HCT116 (cell line): ENCODE measurements around the gene HCN2. TPM values are rescaled to one million over a fixed set of nuclear protein-coding genes. Genes with fewer than 3 reads are reported as not detected.

ENCODE experiments used
- ATAC-seq: fragments of 200-7000 bp; cut with Tn5 transposase; 2 replicates; pipeline ENCODE4 v1.9.1; 2020; ENCODE audit warnings: mild to moderate bottlenecking, moderate library complexity
- BruUV-seq: library from RNA; stranded (reverse); fragments of 400-500 nt; replicated peaks from 2 replicates; lab custom pipeline; 2021; lab: Mats Ljungman, UMichigan
- CTCF ChIA-PET: fragments of 300-600 bp; sonication (Branson Sonifier 250); formaldehyde crosslinking; loops from one replicate; lab custom pipeline; 2021; ENCODE audit warnings: antibody characterized with exemption; lab: Charles Lee
- POLR2A ChIA-PET: fragments of 300-600, 350-600 bp; sonication (Branson Sonifier 250); formaldehyde crosslinking; loops from one replicate; lab custom pipeline; 2021; ENCODE audit warnings: antibody characterized with exemption; lab: Charles Lee
- RAD21 ChIA-PET, 2 experiments: fragments of 300-600 bp; sonication (Branson Sonifier 250); formaldehyde crosslinking; loops; one replicate each; lab custom pipeline; 2023; ENCODE audit warnings: low total read pairs in 2 of 2; ENCODE audit not compliant: uncharacterized antibody in 2 of 2, unreplicated experiment in 2 of 2, low non-redundant PET in 1 of 2; lab: Charles Lee
- DNase-seq: peaks from one replicate; pipeline ENCODE4 v3.0.0-alpha.2; 2010; ENCODE audit warnings: low read depth, low spot score
- H2AFZ ChIP-seq: fragments of 200-600 bp; shearing (Covaris generic), sonication (generic); 2 replicates; pipeline ENCODE4 v1.6.1; 2017; ENCODE audit warnings: low read depth, mixed run types, mixed read lengths, antibody characterized with exemption, low read length; ENCODE audit not compliant: poor library complexity, severe bottlenecking
- H3K27ac ChIP-seq: 2 replicates; pipeline ENCODE4 v1.5.1; 2012; ENCODE audit warnings: low read depth, low read length
- H3K27me3 ChIP-seq: fragments of 200-600 bp; sonication (generic); 2 replicates; pipeline ENCODE4 v1.6.1; 2016; ENCODE audit warnings: mixed run types, low read length, mixed read lengths; ENCODE audit not compliant: insufficient read depth
- H3K36me3 ChIP-seq, 2 experiments: fragments of 200-500 bp in 1 of 2; fragments of 200-600 bp in 1 of 2; sonication (Bioruptor generic) in 1 of 2; sonication (generic) in 1 of 2; 2 replicates each; pipeline versions ENCODE4 v1.5.1 to v1.6.1; 2014 to 2016; ENCODE audit warnings: low read length in 2 of 2, inconsistent platforms in 1 of 2, mixed read lengths in 1 of 2, mixed run types in 1 of 2; ENCODE audit not compliant: insufficient read depth in 2 of 2, control insufficient read depth in 1 of 2
- H3K4me1 ChIP-seq, 2 experiments: fragments of 200-600 bp in 1 of 2; sonication (generic) in 1 of 2; 2 replicates each; pipeline versions ENCODE4 v1.5.1 to v1.6.1; 2012 to 2017; ENCODE audit warnings: low read length in 2 of 2, inconsistent platforms in 1 of 2, mild to moderate bottlenecking in 1 of 2, mixed read lengths in 1 of 2, mixed run types in 1 of 2, moderate library complexity in 1 of 2; ENCODE audit not compliant: insufficient read depth in 2 of 2, control insufficient read depth in 1 of 2
- H3K4me2 ChIP-seq: fragments of 200-600 bp; sonication (generic); 2 replicates; pipeline ENCODE4 v1.6.1; 2017; ENCODE audit warnings: mixed run types, low read length, mixed read lengths
- H3K4me3 ChIP-seq, 2 experiments: fragments of 200-600 bp in 1 of 2; sonication (generic) in 1 of 2; replicated peaks in 1 of 2; 2 replicates each; pipeline ENCODE4 v1.5.1; 2011 to 2016; ENCODE audit warnings: low read length in 2 of 2, control low read depth in 1 of 2, low read depth in 1 of 2, mild to moderate bottlenecking in 1 of 2, mixed read lengths in 1 of 2, mixed run types in 1 of 2
- H3K79me2 ChIP-seq: fragments of 200-600 bp; sonication (generic); 2 replicates; pipeline ENCODE4 v1.6.1; 2017; ENCODE audit warnings: mild to moderate bottlenecking, mixed run types, low read length, moderate library complexity, mixed read lengths; ENCODE audit not compliant: insufficient read depth
- H3K9ac ChIP-seq: fragments of 200-600 bp; sonication (generic); 2 replicates; pipeline ENCODE4 v1.6.1; 2016; ENCODE audit warnings: low read length, mixed read lengths
- H3K9me2 ChIP-seq: fragments of 200-600 bp; sonication (generic), shearing (Covaris generic); 2 replicates; pipeline ENCODE4 v1.6.1; 2017; ENCODE audit warnings: mixed run types, mild to moderate bottlenecking, moderate library complexity; ENCODE audit not compliant: insufficient read depth
- H3K9me3 ChIP-seq, 2 experiments: fragments of 200-500 bp in 1 of 2; fragments of 200-600 bp in 1 of 2; sonication (Bioruptor generic) in 1 of 2; sonication (generic) in 1 of 2; 2 replicates each; pipeline ENCODE4 v1.6.1; 2014 to 2017; ENCODE audit warnings: low read length in 2 of 2, mixed read lengths in 2 of 2, inconsistent platforms in 1 of 2, low read depth in 1 of 2, mild to moderate bottlenecking in 1 of 2, mixed run types in 1 of 2, moderate library complexity in 1 of 2; ENCODE audit not compliant: control insufficient read depth in 1 of 2, insufficient read depth in 1 of 2
- H4K20me1 ChIP-seq: fragments of 200-600 bp; sonication (generic), shearing (Covaris generic); 2 replicates; pipeline ENCODE4 v1.6.1; 2017; ENCODE audit warnings: mixed run types, mild to moderate bottlenecking, moderate library complexity; ENCODE audit not compliant: insufficient read depth
- CEBPB ChIP-seq: IDR thresholded peaks from 2 replicates; pipeline ENCODE4 v1.6.1; 2012; ENCODE audit warnings: low read depth
- EGR1 ChIP-seq: IDR thresholded peaks from 2 replicates; pipeline ENCODE4 v1.6.1; 2012; ENCODE audit warnings: low read depth
- ELF1 ChIP-seq: IDR thresholded peaks from 2 replicates; pipeline ENCODE4 v1.6.1; 2012; ENCODE audit warnings: low read depth, borderline replicate concordance
- EZH2phosphoT487 ChIP-seq: fragments of 200-600 bp; IDR thresholded peaks from 2 replicates; pipeline ENCODE4 v1.6.1; 2018; ENCODE audit warnings: antibody characterized with exemption, borderline replicate concordance
- JUND ChIP-seq: IDR thresholded peaks from 2 replicates; pipeline ENCODE4 v1.6.1; 2012
- POLR2AphosphoS5 ChIP-seq: IDR thresholded peaks from 2 replicates; pipeline ENCODE4 v1.6.1; 2011; ENCODE audit warnings: mild to moderate bottlenecking, low read depth, low read length, moderate library complexity
- SP1 ChIP-seq: IDR thresholded peaks from 2 replicates; pipeline ENCODE4 v1.6.1; 2012; ENCODE audit warnings: low read depth
- TCF7L2 ChIP-seq: IDR thresholded peaks from 2 replicates; pipeline ENCODE4 v1.7.0; 2011; ENCODE audit warnings: borderline replicate concordance, inconsistent platforms; ENCODE audit not compliant: insufficient read depth, insufficient read length; ENCODE audit errors: extremely low read depth
- YY1 ChIP-seq: IDR thresholded peaks from 2 replicates; pipeline ENCODE4 v1.6.1; 2011; ENCODE audit warnings: low read length, low read depth, moderate library complexity, mild to moderate bottlenecking; ENCODE audit not compliant: insufficient replicate concordance; ENCODE audit errors: extremely low read depth
- ZFX ChIP-seq: fragments of 450-650 bp; IDR thresholded peaks from 2 replicates; pipeline ENCODE4 v1.6.1; 2017
- ZNF274 ChIP-seq: fragments of 200-500 bp; sonication (Bioruptor generic); IDR thresholded peaks from 2 replicates; pipeline ENCODE4 v1.6.1; 2014; ENCODE audit warnings: mild to moderate bottlenecking, low read depth, low read length, inconsistent platforms
- intact Hi-C: fragments of 100-400 bp; cut with micrococcal nuclease; formaldehyde crosslinking; loops from 2 replicates; pipeline ENCODE4 v1.10.0; 2022
- total RNA-seq: library from RNA; stranded (reverse); gene quantifications from one replicate; pipeline ENCODE4 v1.2.1, GENCODE V29; 2021; ENCODE audit not compliant: unreplicated experiment
- TF ChIP-seq, protein P1 (sequence below): IDR thresholded peaks from 2 replicates; pipeline ENCODE4 v1.6.1; 2011; ENCODE audit warnings: mild to moderate bottlenecking, low read length, moderate library complexity; ENCODE audit not compliant: insufficient replicate concordance; ENCODE audit errors: extremely low read depth
- TF ChIP-seq, protein P2 (sequence below): IDR thresholded peaks from 2 replicates; pipeline ENCODE4 v1.6.1; 2012; ENCODE audit warnings: low read depth

HCN2 gene
- total RNA-seq, 1 experiment from 2014 or later: 2.4 TPM

DNA sequence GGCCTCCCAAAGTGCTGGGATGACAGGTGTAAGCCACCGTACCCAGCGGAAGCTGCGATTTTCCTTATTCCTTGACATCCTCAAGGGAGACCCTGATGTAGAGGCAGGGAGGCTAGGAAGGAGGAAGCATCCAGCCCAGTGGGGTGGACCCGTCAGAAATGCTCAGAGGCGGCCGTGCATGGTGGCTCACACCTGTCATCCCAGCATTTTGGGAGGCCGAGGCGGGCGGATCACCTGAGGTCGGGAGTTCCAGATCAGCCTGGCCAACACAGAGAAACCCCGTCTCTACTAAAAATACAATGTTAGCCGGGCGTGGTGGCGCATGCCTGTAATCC is 34.2 kb upstream of the HCN2 start:
- Histone ChIP-seq H3K27me3 (no peaks in the 10 kb centered on the region), H3K27ac (peak overlapping the region; percentile 46; the same call in 1 of the 2 replicates), H3K4me2 (peak overlapping the region; percentile 67), H2AFZ (no peak overlapping the region), H3K9me3 (no peaks in the 10 kb centered on the region), H3K79me2 (no peaks in the 10 kb centered on the region), H3K4me3 (no peak overlapping the region), H3K9me2 (no peaks in the 10 kb centered on the region), H4K20me1 (no peaks in the 10 kb centered on the region), H3K36me3 (no peaks in the 10 kb centered on the region), H3K4me1 (peaks cover 17 to 18% of the 10 kb centered on the region in 2 experiments), H3K9ac (no peak overlapping the region)
- DNase-seq: no peak
- ATAC-seq: no peak
- BruUV-seq: no TSS peak
- intact Hi-C loops: no loop called here
- ChIA-PET CTCF (interaction anchor here (0.8 to 2.8 kb wide), 3 partner anchors 13 to 45 kb away, joined by 3 to 12 read pairs (median 4); no protein-coding TSS in a partner anchor), POLR2A (interaction anchor here (0.6 to 1.4 kb wide), 4 partner anchors 17 to 197 kb away, joined by 3 to 8 read pairs (median 6); partner anchors contain the start of genes BSG and RNF126), RAD21 (interaction anchor here in 1 of 2 experiments (0.5 kb wide), 1 partner anchor 18 kb away, joined by 3 read pairs; no protein-coding TSS in a partner anchor)
- no peak for TF ChIP-seq EZH2phosphoT487
- TF ChIP-seq ZFX: no peak

DNA sequence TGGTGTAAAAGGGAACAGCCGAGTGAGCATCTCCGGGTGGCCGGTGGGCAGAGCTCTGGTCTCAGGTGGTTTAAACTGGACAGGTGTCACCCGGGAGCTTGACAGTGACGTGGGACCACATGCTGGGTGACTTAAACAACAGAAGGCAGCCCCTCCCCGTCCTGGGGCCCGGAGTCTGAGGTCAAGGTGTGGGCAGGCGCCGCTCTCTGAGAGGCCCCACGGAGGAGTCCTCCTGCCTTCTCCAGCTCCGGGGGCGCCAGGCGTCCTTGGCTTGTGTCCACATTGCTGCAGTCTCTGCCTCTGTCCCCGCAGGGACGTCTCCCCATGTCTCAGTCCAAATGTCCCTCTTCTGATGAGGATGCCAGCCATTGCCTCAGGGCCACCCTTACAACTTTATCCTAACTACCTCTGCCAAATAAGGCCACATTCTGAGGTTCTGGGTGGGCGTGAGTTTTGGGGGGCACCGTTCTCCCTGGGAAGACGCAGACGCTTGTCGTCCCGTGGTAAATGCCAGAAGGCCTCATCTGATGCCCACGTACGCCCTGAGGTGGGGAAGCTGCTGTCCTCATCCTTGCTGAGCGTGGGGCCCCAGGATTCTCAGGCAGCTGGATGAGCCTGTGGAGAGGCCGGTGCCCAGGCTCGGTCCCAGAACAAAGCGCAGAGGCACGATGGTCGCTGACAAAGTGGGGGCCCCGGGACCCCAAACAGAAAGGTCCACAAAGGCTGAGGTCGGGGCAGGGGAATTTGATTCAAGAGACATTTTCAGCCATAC is 32.9 kb upstream of the HCN2 start:
- Histone ChIP-seq H3K36me3 (no peaks in the 10 kb centered on the region), H3K9me2 (no peaks in the 10 kb centered on the region), H3K4me1 (peaks cover 17 to 18% of the 10 kb centered on the region in 2 experiments), H3K9ac (peak overlapping the region; percentile 8; the same call in 1 of the 2 replicates), H3K27me3 (no peaks in the 10 kb centered on the region), H3K79me2 (no peaks in the 10 kb centered on the region), H3K4me2 (peak overlapping the region; percentile 67), H2AFZ (no peak overlapping the region), H3K27ac (peak overlapping the region; percentile 48; the same call in 1 of the 2 replicates), H3K4me3 (peak overlapping the region in 1 of 2 experiments; percentile 8; a peak in 1 of 4 replicates), H3K9me3 (no peaks in the 10 kb centered on the region), H4K20me1 (no peaks in the 10 kb centered on the region)
- CTCF ChIA-PET: interaction anchor here (2.8 kb wide), 1 partner anchor 46 kb away, joined by 12 read pairs; no protein-coding TSS in a partner anchor
- DNase-seq: no peak
- POLR2A ChIA-PET: interaction anchor here (1.0 to 1.6 kb wide), 4 partner anchors 10 to 46 kb away, joined by 3 to 8 read pairs (median 6); partner anchors contain the start of gene BSG
- BruUV-seq: no TSS peak
- intact Hi-C loops: no loop called here
- RAD21 ChIA-PET: no interaction called here
- no peak for ATAC-seq
- TF ChIP-seq ELF1 (no peak), ZNF274 (no peak), SP1 (no peak), YY1 (no peak), ZFX (no peak), EGR1 (no peak), POLR2AphosphoS5 (no peak), TCF7L2 (no peak), JUND (no peak), CEBPB (no peak)
- TF ChIP-seq, protein P1, sequence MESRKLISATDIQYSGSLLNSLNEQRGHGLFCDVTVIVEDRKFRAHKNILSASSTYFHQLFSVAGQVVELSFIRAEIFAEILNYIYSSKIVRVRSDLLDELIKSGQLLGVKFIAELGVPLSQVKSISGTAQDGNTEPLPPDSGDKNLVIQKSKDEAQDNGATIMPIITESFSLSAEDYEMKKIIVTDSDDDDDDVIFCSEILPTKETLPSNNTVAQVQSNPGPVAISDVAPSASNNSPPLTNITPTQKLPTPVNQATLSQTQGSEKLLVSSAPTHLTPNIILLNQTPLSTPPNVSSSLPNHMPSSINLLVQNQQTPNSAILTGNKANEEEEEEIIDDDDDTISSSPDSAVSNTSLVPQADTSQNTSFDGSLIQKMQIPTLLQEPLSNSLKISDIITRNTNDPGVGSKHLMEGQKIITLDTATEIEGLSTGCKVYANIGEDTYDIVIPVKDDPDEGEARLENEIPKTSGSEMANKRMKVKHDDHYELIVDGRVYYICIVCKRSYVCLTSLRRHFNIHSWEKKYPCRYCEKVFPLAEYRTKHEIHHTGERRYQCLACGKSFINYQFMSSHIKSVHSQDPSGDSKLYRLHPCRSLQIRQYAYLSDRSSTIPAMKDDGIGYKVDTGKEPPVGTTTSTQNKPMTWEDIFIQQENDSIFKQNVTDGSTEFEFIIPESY: no peak
- TF ChIP-seq, protein P2, sequence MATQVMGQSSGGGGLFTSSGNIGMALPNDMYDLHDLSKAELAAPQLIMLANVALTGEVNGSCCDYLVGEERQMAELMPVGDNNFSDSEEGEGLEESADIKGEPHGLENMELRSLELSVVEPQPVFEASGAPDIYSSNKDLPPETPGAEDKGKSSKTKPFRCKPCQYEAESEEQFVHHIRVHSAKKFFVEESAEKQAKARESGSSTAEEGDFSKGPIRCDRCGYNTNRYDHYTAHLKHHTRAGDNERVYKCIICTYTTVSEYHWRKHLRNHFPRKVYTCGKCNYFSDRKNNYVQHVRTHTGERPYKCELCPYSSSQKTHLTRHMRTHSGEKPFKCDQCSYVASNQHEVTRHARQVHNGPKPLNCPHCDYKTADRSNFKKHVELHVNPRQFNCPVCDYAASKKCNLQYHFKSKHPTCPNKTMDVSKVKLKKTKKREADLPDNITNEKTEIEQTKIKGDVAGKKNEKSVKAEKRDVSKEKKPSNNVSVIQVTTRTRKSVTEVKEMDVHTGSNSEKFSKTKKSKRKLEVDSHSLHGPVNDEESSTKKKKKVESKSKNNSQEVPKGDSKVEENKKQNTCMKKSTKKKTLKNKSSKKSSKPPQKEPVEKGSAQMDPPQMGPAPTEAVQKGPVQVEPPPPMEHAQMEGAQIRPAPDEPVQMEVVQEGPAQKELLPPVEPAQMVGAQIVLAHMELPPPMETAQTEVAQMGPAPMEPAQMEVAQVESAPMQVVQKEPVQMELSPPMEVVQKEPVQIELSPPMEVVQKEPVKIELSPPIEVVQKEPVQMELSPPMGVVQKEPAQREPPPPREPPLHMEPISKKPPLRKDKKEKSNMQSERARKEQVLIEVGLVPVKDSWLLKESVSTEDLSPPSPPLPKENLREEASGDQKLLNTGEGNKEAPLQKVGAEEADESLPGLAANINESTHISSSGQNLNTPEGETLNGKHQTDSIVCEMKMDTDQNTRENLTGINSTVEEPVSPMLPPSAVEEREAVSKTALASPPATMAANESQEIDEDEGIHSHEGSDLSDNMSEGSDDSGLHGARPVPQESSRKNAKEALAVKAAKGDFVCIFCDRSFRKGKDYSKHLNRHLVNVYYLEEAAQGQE: no peak
